GM21367 (cell line): ENCODE measurements around the gene RHPN2.

Source experiments
- ATAC-seq: cut with Tn5 transposase; IDR thresholded peaks from one replicate; pipeline ENCODE4 v1.9.1; 2021; ENCODE audit not compliant: unreplicated experiment

Gene RHPN2

GRCh38 chr19:33064792-33065550 is at the start of gene RHPN2:
Gene RHPN2, minus strand, starts transcription at chr19:33064888. Its CDS starts 36 bp downstream, at chr19:33064852.
- ATAC-seq = peak; percentile 60

GRCh38 chr19:33114312-33114711 is 49.6 kb upstream of the RHPN2 start:
- no peak for ATAC-seq

- ATAC-seq = no peak
Observed at GRCh38 chr19:33111587-33111986, 46.9 kb upstream of the RHPN2 start.

- no peak for ATAC-seq
Observed at GRCh38 chr19:33110137-33110910, 45.6 kb upstream of the RHPN2 start.

GRCh38 chr19:33108161-33108560 is 43.5 kb upstream of the RHPN2 start:
- ATAC-seq = no peak

GRCh38 chr19:33102893-33103292 is 38.2 kb upstream of the RHPN2 start:
- ATAC-seq = no peak

GRCh38 chr19:33100894-33101644 is 36.4 kb upstream of the RHPN2 start:
- ATAC-seq = no peak

- ATAC-seq = no peak
Observed at GRCh38 chr19:33098055-33098534, 33.4 kb upstream of the RHPN2 start.

- no peak for ATAC-seq
Observed at GRCh38 chr19:33096005-33096404, 31.3 kb upstream of the RHPN2 start.

GRCh38 chr19:33094436-33095067 is 29.9 kb upstream of the RHPN2 start:
- ATAC-seq = no peak

GRCh38 chr19:33093420-33094210 is 28.9 kb upstream of the RHPN2 start:
- no peak for ATAC-seq

GRCh38 chr19:33090179-33090578 is 25.5 kb upstream of the RHPN2 start:
- no peak for ATAC-seq

- no peak for ATAC-seq
Observed at GRCh38 chr19:33089010-33089409, 24.3 kb upstream of the RHPN2 start.

GRCh38 chr19:33086955-33087354 is 22.3 kb upstream of the RHPN2 start:
- no peak for ATAC-seq

- ATAC-seq = no peak
Observed at GRCh38 chr19:33085570-33086128, 21.0 kb upstream of the RHPN2 start.

- peak; percentile 76 for ATAC-seq
Observed at GRCh38 chr19:33080761-33081681, 16.3 kb upstream of the RHPN2 start, which contains the start of gene GPATCH1. Gene GPATCH1, plus strand, starts transcription at chr19:33081181. Its CDS starts 13 bp downstream, at chr19:33081194.

GRCh38 chr19:33075519-33075918 is 10.8 kb upstream of the RHPN2 start:
- ATAC-seq = no peak

- ATAC-seq = no peak
Observed at GRCh38 chr19:33071887-33072286, 7.2 kb upstream of the RHPN2 start.

- ATAC-seq = no peak
Observed at GRCh38 chr19:33067121-33067520, 2.4 kb upstream of the RHPN2 start.
